ENCODE data around the gene CFAP126. TPM values are rescaled to one million over a fixed set of nuclear protein-coding genes. Genes with fewer than 3 reads are reported as not detected.
"Not testable (repeated sequence)": the region's sequence is repeated elsewhere in the genome, so short reads cannot be mapped to it uniquely, and the experiment has no call there.

Gene CFAP126, protein sequence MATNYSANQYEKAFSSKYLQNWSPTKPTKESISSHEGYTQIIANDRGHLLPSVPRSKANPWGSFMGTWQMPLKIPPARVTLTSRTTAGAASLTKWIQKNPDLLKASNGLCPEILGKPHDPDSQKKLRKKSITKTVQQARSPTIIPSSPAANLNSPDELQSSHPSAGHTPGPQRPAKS
- total RNA-seq = 1 to 10 TPM in 1 of 2 donors, under 1 TPM in 1; 0.86 to 1.2 TPM
- polyA plus RNA-seq (2013, experiment 1 of 2) = 0.32 TPM
- not detected for polyA plus RNA-seq (2013, experiment 2 of 2)
- long read RNA-seq, experiment 1, partial matches to known transcripts = 1 of 1 reads
- long read RNA-seq, experiment 1, other reads (novel, unspliced or antisense) = 0 of 1 reads
- long read RNA-seq, experiment 2 = 0 reads
- long read RNA-seq, experiment 3 = 0 reads
- long read RNA-seq, experiment 4 = 0 reads

DNA sequence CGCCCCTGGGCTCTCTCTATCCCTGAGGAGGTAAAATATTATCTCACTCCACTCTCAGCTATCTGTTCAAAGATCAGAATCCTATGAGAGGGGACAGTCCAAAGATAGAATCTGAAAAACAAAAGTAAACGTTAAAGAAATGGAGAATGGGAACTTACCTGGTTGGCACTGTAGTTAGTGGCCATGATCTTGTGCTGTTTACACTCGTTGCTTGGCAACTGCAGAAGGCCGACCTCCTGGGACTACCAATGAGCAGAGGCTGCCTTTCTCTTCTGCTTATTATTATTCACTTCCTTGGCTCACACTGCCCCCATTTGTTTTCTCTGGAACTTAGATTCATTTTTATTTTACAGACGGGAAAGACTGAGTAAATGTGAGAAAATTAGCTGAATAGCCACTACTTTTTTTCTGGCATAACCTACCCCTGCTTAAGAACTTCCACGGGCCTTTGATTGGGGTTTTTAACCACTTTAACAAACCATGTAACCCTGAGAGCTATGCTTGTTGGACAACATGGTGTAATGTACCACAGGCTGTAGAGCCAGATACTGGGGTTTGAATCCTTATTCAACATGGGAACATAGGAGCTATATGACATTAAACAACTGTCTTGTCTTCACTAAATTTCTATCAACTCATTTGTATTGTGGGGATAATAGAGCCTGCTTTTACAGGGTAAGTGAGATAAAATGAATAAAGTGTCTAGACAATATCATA lies at the start of gene CFAP126:
TSS of gene CFAP126 (minus strand) at position 193 of the 717 bp plus-strand sequence. CDS start at position 185, 8 bp downstream.
- H3K4me1 ChIP-seq (ENCODE audit: control insufficient read depth, insufficient read depth, low read length) = peaks cover 18% of the 10 kb centered on the region
- Mint-ChIP-seq H3K4me1 (peaks cover 41% of the 10 kb centered on the region), H3K9me3 (no peaks in the 10 kb centered on the region), H3K4me3 (no peak within 1 kb of the TSS), H3K36me3 (ENCODE audit: low read depth) (peaks cover 36% of the 10 kb centered on the region), H3K27me3 (ENCODE audit: insufficient read depth) (no peaks in the 10 kb centered on the region), H3K27ac (peak within 1 kb of the TSS; percentile 15)
- peak; percentile 85 for DNase-seq
- peaks cover 38% of the 10 kb centered on the region for H3K36me3 ChIP-seq (ENCODE audit: control insufficient read depth, insufficient read depth, low read length)
- no peak within 1 kb of the TSS for H3K9ac ChIP-seq (ENCODE audit: extremely low read depth, low read length, poor library complexity, severe bottlenecking)
- 55 to 58% methylated on average over 3 to 6 of the region's 6 CpGs for WGBS, 2 experiments (ENCODE audit: insufficient coverage in 1 of 2, insufficient read length in 1 of 2)
- peak within 1 kb of the TSS; percentile 15 for H3K27ac ChIP-seq (ENCODE audit: low read depth, low read length)
- no peak within 1 kb of the TSS for H3K4me3 ChIP-seq (ENCODE audit: low read length)
- TF ChIP-seq, protein P1, sequence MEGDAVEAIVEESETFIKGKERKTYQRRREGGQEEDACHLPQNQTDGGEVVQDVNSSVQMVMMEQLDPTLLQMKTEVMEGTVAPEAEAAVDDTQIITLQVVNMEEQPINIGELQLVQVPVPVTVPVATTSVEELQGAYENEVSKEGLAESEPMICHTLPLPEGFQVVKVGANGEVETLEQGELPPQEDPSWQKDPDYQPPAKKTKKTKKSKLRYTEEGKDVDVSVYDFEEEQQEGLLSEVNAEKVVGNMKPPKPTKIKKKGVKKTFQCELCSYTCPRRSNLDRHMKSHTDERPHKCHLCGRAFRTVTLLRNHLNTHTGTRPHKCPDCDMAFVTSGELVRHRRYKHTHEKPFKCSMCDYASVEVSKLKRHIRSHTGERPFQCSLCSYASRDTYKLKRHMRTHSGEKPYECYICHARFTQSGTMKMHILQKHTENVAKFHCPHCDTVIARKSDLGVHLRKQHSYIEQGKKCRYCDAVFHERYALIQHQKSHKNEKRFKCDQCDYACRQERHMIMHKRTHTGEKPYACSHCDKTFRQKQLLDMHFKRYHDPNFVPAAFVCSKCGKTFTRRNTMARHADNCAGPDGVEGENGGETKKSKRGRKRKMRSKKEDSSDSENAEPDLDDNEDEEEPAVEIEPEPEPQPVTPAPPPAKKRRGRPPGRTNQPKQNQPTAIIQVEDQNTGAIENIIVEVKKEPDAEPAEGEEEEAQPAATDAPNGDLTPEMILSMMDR (conservative IDR thresholded peaks at IDR 0.05) = peak; percentile 23
- no peaks in the 10 kb centered on the region for H3K9me3 ChIP-seq (ENCODE audit: control insufficient read depth, low read length)
- no peaks in the 10 kb centered on the region for H3K27me3 ChIP-seq (ENCODE audit: control insufficient read depth, insufficient read depth, low read length, poor library complexity, severe bottlenecking)

DNA sequence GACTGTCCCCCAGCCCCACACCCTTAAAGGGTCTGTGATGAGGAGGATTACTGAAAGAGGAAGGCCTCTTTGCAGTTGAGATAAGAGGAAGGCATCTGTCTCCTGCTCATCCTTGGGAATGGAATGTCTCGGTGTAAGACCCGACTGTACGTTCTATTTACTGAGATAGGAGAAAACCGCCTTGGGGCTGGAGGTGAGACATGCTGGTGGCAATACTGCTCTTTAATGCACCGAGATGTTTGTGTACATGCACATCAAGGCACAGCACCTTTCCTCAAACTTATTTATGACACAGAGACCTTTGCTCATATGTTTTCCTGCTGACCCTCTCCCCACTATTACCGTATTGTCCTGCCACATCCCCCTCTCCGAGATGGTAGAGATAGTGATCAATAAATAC lies 45.4 kb upstream of the CFAP126 start:
- not testable (repeated sequence) for H3K4me1 ChIP-seq (ENCODE audit: control insufficient read depth, insufficient read depth, low read length); H3K27me3 Mint-ChIP-seq (ENCODE audit: insufficient read depth); H3K27me3 ChIP-seq (ENCODE audit: control insufficient read depth, insufficient read depth, low read length, poor library complexity, severe bottlenecking); H3K36me3 ChIP-seq (ENCODE audit: control insufficient read depth, insufficient read depth, low read length); H3K4me1 Mint-ChIP-seq; H3K9ac ChIP-seq (ENCODE audit: extremely low read depth, low read length, poor library complexity, severe bottlenecking); DNase-seq; H3K27ac Mint-ChIP-seq; H3K4me3 Mint-ChIP-seq; H3K27ac ChIP-seq (ENCODE audit: low read depth, low read length); H3K4me3 ChIP-seq (ENCODE audit: low read length); H3K36me3 Mint-ChIP-seq (ENCODE audit: low read depth)
- peaks cover 10% of the 10 kb centered on the region for H3K9me3 Mint-ChIP-seq
- peaks cover 15% of the 10 kb centered on the region for H3K9me3 ChIP-seq (ENCODE audit: control insufficient read depth, low read length)
- WGBS, 2 experiments (ENCODE audit: insufficient coverage in 1 of 2, insufficient read length in 1 of 2) = 93 to 100% methylated on average over 4 to 7 of the region's 7 CpGs

DNA sequence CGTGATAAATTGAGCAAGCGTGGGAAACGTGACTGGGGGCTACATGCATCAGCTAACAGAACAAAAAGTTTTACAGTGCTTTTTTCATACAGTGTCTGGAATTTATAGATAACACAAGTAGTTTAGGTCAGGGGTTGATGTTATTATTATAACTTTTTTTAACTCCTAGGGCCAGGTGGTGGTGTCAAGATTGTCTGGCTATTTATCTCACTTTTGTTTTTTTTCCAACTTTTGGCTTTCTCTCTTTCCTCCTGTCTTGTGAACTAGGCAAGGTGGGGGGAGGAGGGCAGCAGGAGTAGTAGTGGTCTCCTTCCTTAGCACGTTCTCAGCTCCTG lies 42.9 kb upstream of the CFAP126 start:
- not testable (repeated sequence) for H3K27me3 ChIP-seq (ENCODE audit: control insufficient read depth, insufficient read depth, low read length, poor library complexity, severe bottlenecking); H3K36me3 Mint-ChIP-seq (ENCODE audit: low read depth); H3K36me3 ChIP-seq (ENCODE audit: control insufficient read depth, insufficient read depth, low read length); H3K27me3 Mint-ChIP-seq (ENCODE audit: insufficient read depth); H3K4me3 ChIP-seq (ENCODE audit: low read length); H3K4me3 Mint-ChIP-seq; DNase-seq; H3K4me1 ChIP-seq (ENCODE audit: control insufficient read depth, insufficient read depth, low read length); H3K27ac ChIP-seq (ENCODE audit: low read depth, low read length); H3K9ac ChIP-seq (ENCODE audit: extremely low read depth, low read length, poor library complexity, severe bottlenecking); H3K27ac Mint-ChIP-seq
- Mint-ChIP-seq H3K4me1 (peaks cover 19% of the 10 kb centered on the region), H3K9me3 (peaks cover 10% of the 10 kb centered on the region)
- peaks cover 15% of the 10 kb centered on the region for H3K9me3 ChIP-seq (ENCODE audit: control insufficient read depth, low read length)
- 85 to 94% methylated on average over 3 to 4 of the region's 4 CpGs for WGBS, 2 experiments (ENCODE audit: insufficient coverage in 1 of 2, insufficient read length in 1 of 2)

DNA sequence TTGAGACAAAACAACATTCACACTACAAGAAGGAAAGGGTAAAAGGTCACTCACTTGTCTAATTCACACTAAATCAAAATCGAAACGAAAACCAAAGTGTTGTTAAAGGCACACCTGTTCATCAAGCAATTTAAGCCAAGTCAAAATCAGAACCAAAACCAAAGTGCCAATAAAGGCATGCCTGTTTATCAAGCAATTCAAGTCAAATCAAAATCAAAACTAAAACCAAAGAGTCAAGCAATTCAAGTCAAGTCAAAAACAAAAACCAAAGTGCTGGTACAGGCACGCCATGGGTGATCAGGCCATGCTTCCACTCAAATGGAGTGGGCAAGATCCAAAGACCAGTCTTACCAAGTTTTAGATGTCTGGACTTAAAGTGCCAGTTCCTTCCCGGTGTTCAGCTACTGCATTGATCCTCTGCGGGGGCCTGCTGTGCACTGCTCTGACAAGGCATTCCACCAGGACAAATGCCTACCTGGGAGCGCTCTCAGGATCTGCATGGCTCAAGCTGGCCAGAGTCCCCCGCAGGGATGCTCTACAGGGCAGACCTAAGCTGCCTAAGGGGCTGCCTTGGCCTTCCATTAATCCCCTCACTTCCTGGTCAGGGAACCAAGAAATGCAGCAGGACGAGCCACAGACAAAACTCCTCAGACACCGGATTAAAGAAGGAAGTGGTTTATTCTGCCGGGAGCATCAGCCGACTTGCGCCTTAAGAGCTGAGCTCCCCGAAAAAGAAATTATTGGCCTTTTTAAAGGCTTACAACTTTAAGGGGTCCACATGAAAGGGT lies 42.4 kb upstream of the CFAP126 start:
- not testable (repeated sequence) for H3K4me1 ChIP-seq (ENCODE audit: control insufficient read depth, insufficient read depth, low read length); H3K36me3 ChIP-seq (ENCODE audit: control insufficient read depth, insufficient read depth, low read length); H3K36me3 Mint-ChIP-seq (ENCODE audit: low read depth); H3K27ac Mint-ChIP-seq; H3K9ac ChIP-seq (ENCODE audit: extremely low read depth, low read length, poor library complexity, severe bottlenecking); H3K27ac ChIP-seq (ENCODE audit: low read depth, low read length); H3K27me3 ChIP-seq (ENCODE audit: control insufficient read depth, insufficient read depth, low read length, poor library complexity, severe bottlenecking); H3K4me3 Mint-ChIP-seq; H3K27me3 Mint-ChIP-seq (ENCODE audit: insufficient read depth); H3K4me3 ChIP-seq (ENCODE audit: low read length)
- 88 to 91% methylated on average over 9 to 13 of the region's 13 CpGs for WGBS, 2 experiments (ENCODE audit: insufficient coverage in 1 of 2, insufficient read length in 1 of 2)
- Mint-ChIP-seq H3K9me3 (peaks cover 10% of the 10 kb centered on the region), H3K4me1 (peaks cover 19% of the 10 kb centered on the region)
- peaks cover 15% of the 10 kb centered on the region for H3K9me3 ChIP-seq (ENCODE audit: control insufficient read depth, low read length)
- DNase-seq = peak; percentile 55
